HT1080 (cell line): ENCODE measurements around the gene COQ9. TPM values are rescaled to one million over a fixed set of nuclear protein-coding genes. Genes with fewer than 3 reads are reported as not detected.

Experiments
- DNase-seq: peaks from one replicate; pipeline ENCODE4 v3.0.0-alpha.2; 2015; ENCODE audit warnings: low read depth
- total RNA-seq: library from RNA; depleted of rRNA; stranded (reverse); fragments of >200 nt; shearing (Covaris generic); gene quantifications from 2 replicates; pipeline ENCODE4 v1.2.3, GENCODE V29; 2014

Gene COQ9
- total RNA-seq, 1 experiment from 2014 or later, result 82.4 TPM

- DNase-seq, result no peak
Measured at GRCh38 chr16:57471852-57472664, 24.8 kb downstream of the COQ9 start.

GRCh38 chr16:57472665-57473060 is 25.4 kb downstream of the COQ9 start:
- no peak for DNase-seq

- no peak for DNase-seq
Measured at GRCh38 chr16:57473176-57473840, 26.0 kb downstream of the COQ9 start.

- DNase-seq, result no peak
Measured at GRCh38 chr16:57473906-57474305, 26.6 kb downstream of the COQ9 start.

GRCh38 chr16:57474671-57475661 is 27.7 kb downstream of the COQ9 start:
- DNase-seq, result no peak

GRCh38 chr16:57475711-57476339 is 28.5 kb downstream of the COQ9 start:
- DNase-seq, result peak; percentile 64

GRCh38 chr16:57476546-57477410 is 29.5 kb downstream of the COQ9 start:
- no peak for DNase-seq

- DNase-seq, result no peak
Measured at GRCh38 chr16:57477531-57478202, 30.4 kb downstream of the COQ9 start.

- DNase-seq, result no peak
Measured at GRCh38 chr16:57478396-57479204, 31.3 kb downstream of the COQ9 start.

- peak; percentile 59 for DNase-seq
Measured at GRCh38 chr16:57479205-57479975, 32.1 kb downstream of the COQ9 start.

GRCh38 chr16:57479976-57480753 is 32.9 kb downstream of the COQ9 start:
- no peak for DNase-seq

- DNase-seq, result no peak
Measured at GRCh38 chr16:57480754-57481230, 33.5 kb downstream of the COQ9 start.

- DNase-seq, result no peak
Measured at GRCh38 chr16:57481421-57481820, 34.1 kb downstream of the COQ9 start.

GRCh38 chr16:57482845-57483545 is 35.7 kb downstream of the COQ9 start:
- no peak for DNase-seq

- no peak for DNase-seq
Measured at GRCh38 chr16:57483725-57484514, 36.6 kb downstream of the COQ9 start.
